PC-3 (cell line): ENCODE results near the gene FLNA. TPM values are rescaled to one million over a fixed set of nuclear protein-coding genes. Genes with fewer than 3 reads are reported as not detected.

Experiments used
- ATAC-seq: fragments of 200-7000 bp; cut with Tn5 transposase; 2 replicates; pipeline ENCODE4 v1.9.1; 2020; ENCODE audit warnings: mild to moderate bottlenecking, moderate library complexity
- Bru-seq: library from RNA; stranded (reverse); fragments of 400-500 nt; gene quantifications from one replicate; lab custom pipeline; 2021; lab: Mats Ljungman, UMichigan
- BruChase-seq, 2 experiments: library from RNA; stranded (reverse); fragments of 400-500 nt; gene quantifications; one replicate each; lab custom pipeline; 2021; lab: Mats Ljungman, UMichigan
- BruUV-seq: library from RNA; stranded (reverse); fragments of 400-500 nt; replicated peaks from 2 replicates; lab custom pipeline; 2021; lab: Mats Ljungman, UMichigan
- CTCF ChIA-PET: fragments of 300-600 bp; sonication (Branson Sonifier 250); formaldehyde crosslinking; loops from one replicate; lab custom pipeline; 2022; ENCODE audit warnings: antibody characterized with exemption; lab: Charles Lee
- POLR2A ChIA-PET: fragments of 300-600 bp; sonication (Branson Sonifier 250); formaldehyde crosslinking; loops from one replicate; lab custom pipeline; 2022; ENCODE audit warnings: antibody characterized with exemption; ENCODE audit not compliant: unreplicated experiment; lab: Charles Lee
- DNase-seq: peaks from one replicate; pipeline ENCODE4 v3.0.0-alpha.2; 2015
- H2AFZ ChIP-seq: fragments of 300-600 bp; sonication (generic); 2 replicates; pipeline ENCODE4 v1.6.0; 2016; ENCODE audit warnings: antibody characterized with exemption, low read length
- H3F3A ChIP-seq: fragments of 300-600 bp; sonication (generic); one replicate; pipeline ENCODE4 v1.6.0; 2017; ENCODE audit warnings: antibody characterized with exemption, low read length, control low read depth, mild to moderate bottlenecking; ENCODE audit not compliant: unreplicated experiment
- H3K27ac ChIP-seq: fragments of 300-600 bp; sonication (generic); 2 replicates; pipeline ENCODE4 v1.5.1; 2016; ENCODE audit warnings: mild to moderate bottlenecking, low read length
- H3K27me3 ChIP-seq: fragments of 300-600 bp; sonication (generic); 2 replicates; pipeline ENCODE4 v1.6.1; 2016; ENCODE audit warnings: low read length, mixed read lengths
- H3K36me3 ChIP-seq: fragments of 300-600 bp; sonication (generic); 2 replicates; pipeline ENCODE4 v1.6.1; 2016; ENCODE audit warnings: low read depth, mixed run types, low read length, mixed read lengths
- H3K4me1 ChIP-seq: fragments of 300-600 bp; sonication (generic); 2 replicates; pipeline ENCODE4 v1.5.1; 2016; ENCODE audit warnings: low read length; ENCODE audit not compliant: insufficient read depth
- H3K4me2 ChIP-seq: fragments of 300-600 bp; sonication (generic); 2 replicates; pipeline ENCODE4 v1.6.0; 2016; ENCODE audit warnings: low read length
- H3K4me3 ChIP-seq: fragments of 300-600 bp; sonication (generic); 2 replicates; pipeline ENCODE4 v1.5.1; 2016; ENCODE audit warnings: mild to moderate bottlenecking, low read length, mixed read lengths
- H3K79me2 ChIP-seq: fragments of 300-600 bp; sonication (generic); 2 replicates; pipeline ENCODE4 v1.6.1; 2017; ENCODE audit warnings: low read length, mixed read lengths
- H3K9ac ChIP-seq: fragments of 300-600 bp; sonication (generic); 2 replicates; pipeline ENCODE4 v1.6.0; 2016; ENCODE audit warnings: mild to moderate bottlenecking, low read length
- H3K9me2 ChIP-seq: fragments of 300-600 bp; sonication (generic); replicated peaks from 2 replicates; pipeline ENCODE4 v1.6.1; 2016; ENCODE audit warnings: mixed run types, low read length, mixed read lengths
- H3K9me3 ChIP-seq: fragments of 300-600 bp; sonication (generic); 2 replicates; pipeline ENCODE4 v1.6.1; 2016; ENCODE audit warnings: low read length, mixed read lengths
- H4K20me1 ChIP-seq: fragments of 300-600 bp; sonication (generic); 2 replicates; pipeline ENCODE4 v1.6.1; 2016; ENCODE audit warnings: low read length, mixed read lengths
- CTCF ChIP-seq: fragments of 300-600 bp; sonication (generic); conservative IDR thresholded peaks from 2 replicates; pipeline ENCODE4 v1.5.1; 2017; ENCODE audit warnings: antibody characterized with exemption, low read depth, mild to moderate bottlenecking, low read length
- EZH2 ChIP-seq: fragments of 300-600 bp; sonication (generic); IDR thresholded peaks from one replicate; pipeline ENCODE4 v1.6.1; 2017; ENCODE audit warnings: antibody characterized with exemption, mild to moderate bottlenecking, low read length; ENCODE audit not compliant: unreplicated experiment
- EZH2phosphoT487 ChIP-seq: fragments of 300-600 bp; sonication (generic); IDR thresholded peaks from 2 replicates; pipeline ENCODE4 v1.6.1; 2018; ENCODE audit warnings: mild to moderate bottlenecking, antibody characterized with exemption, low read length, borderline replicate concordance
- intact Hi-C: fragments of 100-400 bp; cut with micrococcal nuclease; formaldehyde crosslinking; loops from 2 replicates; pipeline ENCODE4 v1.9.0; 2023
- long read RNA-seq: library from polyadenylated mRNA; unstranded; transcript quantifications from one replicate; pipeline ENCODE4 v2.0.0, GENCODE V29; 2021; ENCODE audit not compliant: unreplicated experiment
- total RNA-seq: library from RNA; depleted of rRNA; stranded (reverse); fragments of >200 nt; gene quantifications from 2 replicates; pipeline ENCODE4 v1.2.3, GENCODE V29; 2014; rRNA removed

Gene FLNA, protein sequence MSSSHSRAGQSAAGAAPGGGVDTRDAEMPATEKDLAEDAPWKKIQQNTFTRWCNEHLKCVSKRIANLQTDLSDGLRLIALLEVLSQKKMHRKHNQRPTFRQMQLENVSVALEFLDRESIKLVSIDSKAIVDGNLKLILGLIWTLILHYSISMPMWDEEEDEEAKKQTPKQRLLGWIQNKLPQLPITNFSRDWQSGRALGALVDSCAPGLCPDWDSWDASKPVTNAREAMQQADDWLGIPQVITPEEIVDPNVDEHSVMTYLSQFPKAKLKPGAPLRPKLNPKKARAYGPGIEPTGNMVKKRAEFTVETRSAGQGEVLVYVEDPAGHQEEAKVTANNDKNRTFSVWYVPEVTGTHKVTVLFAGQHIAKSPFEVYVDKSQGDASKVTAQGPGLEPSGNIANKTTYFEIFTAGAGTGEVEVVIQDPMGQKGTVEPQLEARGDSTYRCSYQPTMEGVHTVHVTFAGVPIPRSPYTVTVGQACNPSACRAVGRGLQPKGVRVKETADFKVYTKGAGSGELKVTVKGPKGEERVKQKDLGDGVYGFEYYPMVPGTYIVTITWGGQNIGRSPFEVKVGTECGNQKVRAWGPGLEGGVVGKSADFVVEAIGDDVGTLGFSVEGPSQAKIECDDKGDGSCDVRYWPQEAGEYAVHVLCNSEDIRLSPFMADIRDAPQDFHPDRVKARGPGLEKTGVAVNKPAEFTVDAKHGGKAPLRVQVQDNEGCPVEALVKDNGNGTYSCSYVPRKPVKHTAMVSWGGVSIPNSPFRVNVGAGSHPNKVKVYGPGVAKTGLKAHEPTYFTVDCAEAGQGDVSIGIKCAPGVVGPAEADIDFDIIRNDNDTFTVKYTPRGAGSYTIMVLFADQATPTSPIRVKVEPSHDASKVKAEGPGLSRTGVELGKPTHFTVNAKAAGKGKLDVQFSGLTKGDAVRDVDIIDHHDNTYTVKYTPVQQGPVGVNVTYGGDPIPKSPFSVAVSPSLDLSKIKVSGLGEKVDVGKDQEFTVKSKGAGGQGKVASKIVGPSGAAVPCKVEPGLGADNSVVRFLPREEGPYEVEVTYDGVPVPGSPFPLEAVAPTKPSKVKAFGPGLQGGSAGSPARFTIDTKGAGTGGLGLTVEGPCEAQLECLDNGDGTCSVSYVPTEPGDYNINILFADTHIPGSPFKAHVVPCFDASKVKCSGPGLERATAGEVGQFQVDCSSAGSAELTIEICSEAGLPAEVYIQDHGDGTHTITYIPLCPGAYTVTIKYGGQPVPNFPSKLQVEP (N-terminal part only)
- total RNA-seq (2,058 and 3,170 TPM in 2 replicates), Bru-seq, nascent RNA (percentile 95 among the genes with signal in this experiment), BruChase-seq, experiment 1, labeled RNA remaining after a 6-hour chase (percentile 99 among the genes with signal in this experiment), BruChase-seq, experiment 2, labeled RNA remaining after a 2-hour chase (percentile 95 among the genes with signal in this experiment)
- long read RNA-seq, full-length matches to known transcripts = 46 of 1,260 reads
- long read RNA-seq, partial matches to known transcripts = 1,092 of 1,260 reads
- long read RNA-seq, other reads (novel, unspliced or antisense) = 122 of 1,260 reads

- no peaks in the 10 kb centered on the region for H3K36me3 ChIP-seq
- no peaks in the 10 kb centered on the region for H3F3A ChIP-seq
- H3K27ac ChIP-seq = no peak within 1 kb of the TSS
- H3K4me1 ChIP-seq = peaks cover 27% of the 10 kb centered on the region
- intact Hi-C loops = loop anchor here (10.0 kb wide), 1 partner anchor 400 kb away; the partner anchor contains the start of genes HCFC1 and TMEM187
- peak within 1 kb of the TSS; percentile 74 for H2AFZ ChIP-seq
- no peaks in the 10 kb centered on the region for H3K27me3 ChIP-seq
- CTCF ChIA-PET = interaction anchor here (0.5 kb wide), 2 partner anchors 35 to 406 kb away, joined by 3 to 5 read pairs; no protein-coding TSS in a partner anchor
- H3K9me2 ChIP-seq = no peaks in the 10 kb centered on the region
- peaks cover 63% of the 10 kb centered on the region for H3K79me2 ChIP-seq
- peak within 1 kb of the TSS; percentile 3; the same call in 1 of the 2 replicates for H3K9ac ChIP-seq
- no peaks in the 10 kb centered on the region; the same call in 1 of the 2 replicates for H4K20me1 ChIP-seq
- DNase-seq = peak; percentile 48
- peak within 1 kb of the TSS; percentile 64 for H3K4me3 ChIP-seq
- POLR2A ChIA-PET = interaction anchor here (1.5 kb wide), 1 partner anchor 37 kb away, joined by 3 read pairs; no protein-coding TSS in a partner anchor
- no peak for ATAC-seq
- BruUV-seq = no TSS peak
- TF ChIP-seq CTCF (0 out of 2 replicates have a peak, but pooled peaks have one; percentile 17), EZH2phosphoT487 (peak; percentile 65; the same call in 1 of the 2 replicates), EZH2 (no peak)
- H3K4me2 ChIP-seq = peak within 1 kb of the TSS; percentile 85
- no peaks in the 10 kb centered on the region for H3K9me3 ChIP-seq
Measured at GRCh38 chrX:154374313-154375155, at the start of gene FLNA. FLNA (minus strand) TSS chrX:154374634; CDS start chrX:154371245, 3,389 bp downstream.

- TF ChIP-seq CTCF = no peak
- no peak for TF ChIP-seq EZH2phosphoT487
- TF ChIP-seq EZH2 = no peak
- H3K27me3 ChIP-seq = no peaks in the 10 kb centered on the region
- no peak overlapping the region for H3K9ac ChIP-seq
- H3K9me2 ChIP-seq = no peaks in the 10 kb centered on the region
- no peaks in the 10 kb centered on the region for H3K36me3 ChIP-seq
- no peaks in the 10 kb centered on the region for H4K20me1 ChIP-seq
- no peaks in the 10 kb centered on the region for H3K79me2 ChIP-seq
- DNase-seq (no peak), ATAC-seq (no peak)
- no peak overlapping the region for H2AFZ ChIP-seq
- H3K27ac ChIP-seq = no peak overlapping the region
- BruUV-seq = no TSS peak
- intact Hi-C loops = no loop called here
- H3F3A ChIP-seq = no peaks in the 10 kb centered on the region
- no peak overlapping the region for H3K4me2 ChIP-seq
- POLR2A ChIA-PET = no interaction called here
- no peak overlapping the region for H3K4me3 ChIP-seq
- H3K4me1 ChIP-seq = no peaks in the 10 kb centered on the region
- no peaks in the 10 kb centered on the region for H3K9me3 ChIP-seq
- CTCF ChIA-PET = no interaction called here
Measured at GRCh38 chrX:154420402-154420756, 45.9 kb upstream of the FLNA start.
